Stimulated activated CD8-positive, alpha-beta memory T cell treated with anti-CD3 and anti-CD28 coated beads, Interleukin-2, amount 100 ng/mL, for 1 hour (primary cell): ENCODE results near the gene GABBR1.

Source experiments
- DNase-seq, 2 donors: peaks; one replicate each; pipeline ENCODE4 v3.0.0-alpha.2; 2020; ENCODE audit warnings: low read depth in 2 of 2

GABBR1 gene

DNA sequence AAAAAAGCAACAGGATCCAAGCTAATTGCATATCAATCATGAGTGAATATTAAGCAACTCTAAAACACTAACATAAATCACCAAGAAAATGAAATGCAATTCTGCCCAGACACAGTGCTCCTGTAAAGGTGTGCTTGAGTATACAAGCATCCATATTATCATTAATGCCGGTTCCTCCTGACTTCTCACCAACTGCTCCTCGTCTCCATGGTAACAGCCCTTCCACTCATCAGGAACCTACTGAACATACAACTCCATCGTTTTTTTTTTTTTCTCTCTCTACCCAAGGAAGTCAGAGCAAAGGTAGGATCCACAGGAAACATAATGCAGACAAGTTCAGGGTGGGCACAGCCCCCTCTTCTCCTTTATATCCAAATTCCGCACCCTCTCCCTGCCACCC is 12.4 kb downstream of the GABBR1 start:
- no peak for DNase-seq

DNA sequence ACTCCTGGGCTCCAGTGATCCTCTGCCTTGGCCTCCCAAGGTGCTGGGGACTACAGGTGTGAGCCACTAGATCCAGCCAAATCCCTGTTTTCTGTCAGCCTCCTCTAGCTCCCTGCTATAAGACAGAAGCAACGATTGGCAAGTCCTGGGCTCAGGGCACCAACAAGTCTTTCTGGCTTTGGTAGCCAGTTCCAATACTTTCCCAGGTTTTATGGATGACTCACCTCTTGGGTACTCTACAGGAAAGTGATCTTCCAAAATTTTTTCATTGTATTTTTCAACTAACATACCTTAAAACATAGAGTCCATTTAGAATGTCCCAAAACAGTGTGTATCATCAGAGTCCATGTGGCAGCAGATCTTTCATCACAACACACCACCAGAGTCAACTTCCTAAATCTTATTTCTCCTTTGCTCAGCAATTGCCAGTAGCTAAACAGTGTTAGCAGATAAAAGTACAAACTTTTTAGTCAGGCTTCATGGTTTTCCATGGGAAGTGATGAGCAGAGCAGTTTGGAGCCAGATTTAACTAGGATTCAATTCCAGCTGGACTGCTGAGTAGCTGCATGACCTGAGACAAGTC is 13.3 kb downstream of the GABBR1 start:
- no peak for DNase-seq

GRCh38 chr6:29617782-29618554 is 15.0 kb downstream of the GABBR1 start:
- DNase-seq, result no peak

GRCh38 chr6:29611426-29611825 is 21.6 kb downstream of the GABBR1 start:
- DNase-seq, result no peak

DNA sequence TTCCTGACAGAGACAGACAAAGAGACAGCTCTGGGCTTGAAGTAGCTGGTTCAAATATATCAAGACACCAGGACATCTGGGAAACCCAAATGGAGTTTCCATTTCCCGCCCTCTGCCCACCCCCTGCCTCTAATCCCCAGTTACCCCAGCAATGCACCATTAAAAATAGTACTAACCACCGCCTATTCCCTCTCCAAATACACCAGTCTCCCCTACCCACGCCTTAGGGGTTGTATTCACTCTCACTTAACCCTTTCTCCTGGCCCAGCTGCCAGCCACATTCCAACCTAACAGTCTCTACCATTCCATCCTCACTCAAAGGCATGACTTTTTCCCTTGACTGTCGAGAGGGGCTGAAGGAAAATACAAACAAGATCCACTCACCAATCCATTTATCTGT is 22.4 kb downstream of the GABBR1 start:
- no peak for DNase-seq

DNA sequence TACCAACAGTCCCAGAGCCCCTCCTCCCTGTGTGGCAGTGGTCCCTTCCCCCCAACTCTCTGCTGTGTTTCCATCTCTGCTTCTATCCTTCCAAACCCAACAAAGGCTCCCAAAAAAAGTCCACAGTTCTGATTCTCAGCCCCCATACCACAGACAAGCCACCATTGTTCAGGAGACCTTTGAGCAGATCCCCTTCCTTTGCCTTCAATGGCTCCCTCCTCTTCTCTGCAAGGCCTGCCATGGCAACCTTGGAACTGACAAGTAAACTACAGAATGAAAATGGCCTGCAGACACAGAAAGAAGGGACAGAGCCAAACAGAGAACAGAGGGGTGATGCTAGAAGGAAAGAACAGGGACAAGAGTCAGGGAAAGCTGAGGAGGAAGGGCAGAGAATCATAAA is 24.9 kb downstream of the GABBR1 start:
- no peak for DNase-seq

- no peak for DNase-seq
Observed at GRCh38 chr6:29603930-29604329, 29.1 kb downstream of the GABBR1 start.

- DNase-seq, result no peak
Observed at GRCh38 chr6:29603456-29603855, 29.5 kb downstream of the GABBR1 start.

GRCh38 chr6:29602564-29603361 is 30.2 kb downstream of the GABBR1 start:
- no peak for DNase-seq

- no peak for DNase-seq
Observed at GRCh38 chr6:29598172-29598747, 34.7 kb downstream of the GABBR1 start.

GRCh38 chr6:29597184-29597583 is 35.8 kb downstream of the GABBR1 start:
- DNase-seq, result no peak

- DNase-seq, result no peak
Observed at GRCh38 chr6:29596381-29596900, 36.5 kb downstream of the GABBR1 start.

- DNase-seq, result no peak
Observed at GRCh38 chr6:29593199-29593855, 39.7 kb downstream of the GABBR1 start.

- no peak for DNase-seq
Observed at GRCh38 chr6:29591677-29592076, 41.3 kb downstream of the GABBR1 start.

GRCh38 chr6:29590218-29590808 is 42.7 kb downstream of the GABBR1 start:
- DNase-seq, result no peak

- DNase-seq, result peak; percentile 17 to 26
Observed at GRCh38 chr6:29589423-29590048, 43.4 kb downstream of the GABBR1 start.

GRCh38 chr6:29584821-29585220 is 48.2 kb downstream of the GABBR1 start, which contains the start of gene OR2H2:
Gene OR2H2, plus strand, starts transcription at chr6:29585121. Its CDS starts 2,824 bp downstream, at chr6:29587945.
- DNase-seq, result no peak

GRCh38 chr6:29577544-29577943 is 55.4 kb downstream of the GABBR1 start:
- DNase-seq, result no peak

- DNase-seq, result no peak
Observed at GRCh38 chr6:29576056-29576455, 56.9 kb downstream of the GABBR1 start.

DNA sequence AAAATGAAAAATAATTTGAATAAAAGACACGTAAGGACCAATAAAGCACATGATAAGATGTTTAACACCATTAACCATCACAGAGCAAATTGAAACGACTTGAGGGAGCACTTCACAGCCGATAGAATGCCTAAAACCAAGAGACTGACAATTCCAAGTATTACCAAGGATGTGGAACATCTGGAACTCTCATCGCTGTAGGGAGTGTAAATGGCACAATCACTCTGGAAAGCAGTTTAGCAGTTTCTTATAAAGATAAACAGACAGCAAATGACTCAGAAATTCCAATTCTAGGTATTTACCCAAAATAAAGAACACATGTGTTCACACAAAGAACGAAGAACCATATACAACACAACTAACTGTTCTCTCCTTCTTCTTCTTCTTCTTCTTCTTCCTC is 65.0 kb downstream of the GABBR1 start:
- DNase-seq, result no peak

DNA sequence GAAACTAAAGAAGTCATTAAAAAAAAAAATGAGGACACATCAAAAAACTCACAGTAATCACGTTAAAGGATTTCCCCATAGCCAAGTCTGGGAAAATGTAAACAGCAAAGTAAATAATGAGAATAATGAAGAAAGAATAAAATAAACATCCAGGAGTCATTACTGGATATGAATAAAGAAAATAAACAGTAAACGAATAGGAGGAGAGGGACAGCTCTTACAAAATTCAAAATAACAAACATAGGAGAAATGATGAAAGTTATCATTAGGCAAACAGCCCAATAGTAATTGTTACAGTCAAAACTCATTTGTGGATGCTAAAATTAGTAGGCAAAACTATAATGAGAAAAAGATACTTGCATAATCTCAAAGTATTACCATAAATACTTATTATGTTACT is 65.4 kb downstream of the GABBR1 start:
- no peak for DNase-seq
